Uterus (tissue), 2 donors: ENCODE measurements around the gene ARHGEF37.

Source experiments
- POLR2A ChIP-seq, 2 donors: fragments of 450-650 bp; IDR thresholded peaks; one replicate each; pipeline ENCODE4 v1.6.1; 2016; ENCODE audit warnings: antibody characterized with exemption in 2 of 2, mild to moderate bottlenecking in 1 of 2, moderate library complexity in 1 of 2
- TF ChIP-seq, protein P1 (sequence below), 4 experiments: fragments of 200-600 bp in 2 of 4; fragments of 450-650 bp in 2 of 4; sonication (generic) in 2 of 4; IDR thresholded peaks; one replicate each; pipeline ENCODE4 v1.5.1; 2016 to 2019; ENCODE audit warnings: antibody characterized with exemption in 4 of 4, mild to moderate bottlenecking in 2 of 4, moderate library complexity in 1 of 4

DNA sequence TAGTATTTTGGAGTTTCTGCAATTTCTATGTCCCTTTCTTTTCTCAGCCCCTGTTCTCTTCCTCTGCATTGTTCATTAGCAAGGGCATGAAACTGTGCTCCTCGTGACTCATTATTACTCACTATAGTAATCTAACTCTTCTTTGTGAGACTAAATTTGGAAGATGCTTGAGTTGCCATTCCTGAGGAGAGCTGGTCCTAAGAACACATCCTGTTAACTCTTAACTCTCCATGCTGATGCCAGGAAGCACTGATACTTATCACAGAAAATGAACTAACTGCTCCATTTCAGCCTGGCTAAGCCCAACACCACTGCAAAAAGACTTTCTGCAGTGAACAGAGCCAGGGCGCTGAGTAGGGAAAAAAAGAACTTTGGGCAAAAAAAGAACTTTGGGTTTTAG, 19.4 kb upstream of the ARHGEF37 start:
- TF ChIP-seq, protein P1, sequence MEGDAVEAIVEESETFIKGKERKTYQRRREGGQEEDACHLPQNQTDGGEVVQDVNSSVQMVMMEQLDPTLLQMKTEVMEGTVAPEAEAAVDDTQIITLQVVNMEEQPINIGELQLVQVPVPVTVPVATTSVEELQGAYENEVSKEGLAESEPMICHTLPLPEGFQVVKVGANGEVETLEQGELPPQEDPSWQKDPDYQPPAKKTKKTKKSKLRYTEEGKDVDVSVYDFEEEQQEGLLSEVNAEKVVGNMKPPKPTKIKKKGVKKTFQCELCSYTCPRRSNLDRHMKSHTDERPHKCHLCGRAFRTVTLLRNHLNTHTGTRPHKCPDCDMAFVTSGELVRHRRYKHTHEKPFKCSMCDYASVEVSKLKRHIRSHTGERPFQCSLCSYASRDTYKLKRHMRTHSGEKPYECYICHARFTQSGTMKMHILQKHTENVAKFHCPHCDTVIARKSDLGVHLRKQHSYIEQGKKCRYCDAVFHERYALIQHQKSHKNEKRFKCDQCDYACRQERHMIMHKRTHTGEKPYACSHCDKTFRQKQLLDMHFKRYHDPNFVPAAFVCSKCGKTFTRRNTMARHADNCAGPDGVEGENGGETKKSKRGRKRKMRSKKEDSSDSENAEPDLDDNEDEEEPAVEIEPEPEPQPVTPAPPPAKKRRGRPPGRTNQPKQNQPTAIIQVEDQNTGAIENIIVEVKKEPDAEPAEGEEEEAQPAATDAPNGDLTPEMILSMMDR (IDR thresholded peaks at IDR 0.05): no peak
- TF ChIP-seq POLR2A (IDR thresholded peaks at IDR 0.05): no peak
